Activated CD4-positive, alpha-beta T cell treated with anti-CD3 and anti-CD28 coated beads for 4 hours (primary cell): ENCODE results near the gene GAPDH.
A peak's percentile ranks its signal among the peaks of the same experiment; 100 is the strongest.
"Not testable (repeated sequence)": the region's sequence is repeated elsewhere in the genome, so short reads cannot be mapped to it uniquely, and the experiment has no call there.

Source experiments
- DNase-seq, 2 donors: peaks; one replicate each; pipeline ENCODE4 v3.0.0-alpha.2; 2020

Gene GAPDH

DNA sequence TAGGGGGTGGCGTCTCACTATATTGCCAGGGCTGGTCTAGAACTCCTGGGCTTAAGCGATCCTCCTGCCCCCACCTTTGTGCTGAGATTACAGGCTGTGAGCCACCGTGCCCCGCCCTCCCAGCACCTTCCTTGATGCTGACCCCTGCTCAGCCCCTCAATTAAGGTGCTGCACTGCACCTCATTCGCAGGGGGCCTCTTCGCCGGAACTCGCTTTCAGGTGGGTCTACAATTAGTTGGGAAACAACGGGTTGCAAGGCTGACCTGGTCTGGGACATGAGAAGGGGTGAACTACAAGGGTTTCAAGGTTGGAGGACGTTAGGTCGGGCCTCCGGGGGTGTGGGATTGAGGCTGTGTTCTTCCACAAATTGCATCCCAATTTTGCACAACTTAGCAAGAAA is 35.0 kb downstream of the GAPDH start:
- DNase-seq = no peak

DNA sequence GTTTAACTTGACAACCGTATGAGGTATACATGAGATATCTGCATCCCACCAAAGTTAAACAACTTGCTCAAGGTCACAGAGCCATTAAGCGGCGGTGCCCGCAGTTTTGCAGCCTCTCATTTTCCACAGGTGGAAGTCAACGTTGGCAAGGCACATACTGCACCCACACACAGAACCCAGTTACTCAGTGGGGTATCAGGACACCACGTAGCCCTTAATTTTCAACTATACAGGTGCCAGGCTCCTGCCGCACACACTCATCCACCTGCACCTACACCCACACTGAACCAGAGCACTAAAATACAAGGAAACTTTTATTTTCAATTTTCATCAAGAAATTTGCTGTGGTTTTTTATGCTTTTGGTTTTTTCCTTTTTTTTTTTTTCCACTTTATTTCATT is 35.5 kb downstream of the GAPDH start:
- DNase-seq = no peak

DNA sequence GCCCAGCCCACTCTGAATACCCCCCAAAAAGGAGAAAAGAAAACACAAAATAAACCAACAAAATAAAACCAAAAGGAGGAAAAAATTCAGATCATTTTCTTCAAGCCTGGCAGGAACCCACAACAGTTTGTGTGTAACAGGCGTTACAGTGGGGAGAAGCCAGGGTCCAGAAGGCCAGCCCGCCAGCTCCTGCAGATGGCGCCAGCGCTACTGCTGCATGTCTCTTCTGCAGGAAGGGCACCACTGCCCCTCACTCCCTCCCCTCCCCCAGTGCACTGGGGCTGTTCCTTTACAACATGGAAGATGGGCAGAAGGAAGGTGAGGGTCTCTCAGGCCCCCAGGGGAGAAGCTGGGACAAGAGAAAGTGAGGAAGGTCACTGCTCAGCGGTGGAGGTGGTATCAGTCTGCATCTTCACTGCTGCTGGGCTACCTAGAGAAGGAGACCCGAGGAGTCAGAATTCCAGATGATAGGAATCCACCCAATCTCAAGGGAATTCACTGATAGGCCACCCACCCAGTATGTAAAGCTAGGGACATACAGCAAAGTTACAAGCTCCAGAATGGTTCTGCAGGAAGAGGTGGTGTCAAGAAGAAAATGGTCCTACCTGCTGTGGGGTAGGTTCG is 36.1 kb downstream of the GAPDH start:
- peak; percentile 24 to 41 for DNase-seq

DNA sequence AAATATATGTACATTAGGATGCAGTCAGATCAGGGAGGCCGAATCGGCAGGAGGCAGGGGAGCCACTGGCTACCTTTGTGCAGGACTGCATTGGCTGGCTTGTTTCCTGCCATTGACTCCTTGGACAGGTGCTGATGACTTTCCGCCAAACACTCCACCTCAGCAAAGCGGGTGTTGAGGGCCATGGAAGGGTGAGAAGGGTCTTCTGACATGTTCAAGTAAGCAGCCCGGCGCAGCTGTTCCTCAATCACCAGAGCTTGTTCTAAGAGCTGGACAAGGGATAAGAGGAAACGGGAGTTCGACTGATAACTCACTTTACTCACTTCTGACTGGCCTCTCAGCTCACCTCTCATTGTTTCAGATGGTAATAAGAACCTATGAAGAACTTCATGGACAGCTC is 38.7 kb downstream of the GAPDH start:
- no peak for DNase-seq

DNA sequence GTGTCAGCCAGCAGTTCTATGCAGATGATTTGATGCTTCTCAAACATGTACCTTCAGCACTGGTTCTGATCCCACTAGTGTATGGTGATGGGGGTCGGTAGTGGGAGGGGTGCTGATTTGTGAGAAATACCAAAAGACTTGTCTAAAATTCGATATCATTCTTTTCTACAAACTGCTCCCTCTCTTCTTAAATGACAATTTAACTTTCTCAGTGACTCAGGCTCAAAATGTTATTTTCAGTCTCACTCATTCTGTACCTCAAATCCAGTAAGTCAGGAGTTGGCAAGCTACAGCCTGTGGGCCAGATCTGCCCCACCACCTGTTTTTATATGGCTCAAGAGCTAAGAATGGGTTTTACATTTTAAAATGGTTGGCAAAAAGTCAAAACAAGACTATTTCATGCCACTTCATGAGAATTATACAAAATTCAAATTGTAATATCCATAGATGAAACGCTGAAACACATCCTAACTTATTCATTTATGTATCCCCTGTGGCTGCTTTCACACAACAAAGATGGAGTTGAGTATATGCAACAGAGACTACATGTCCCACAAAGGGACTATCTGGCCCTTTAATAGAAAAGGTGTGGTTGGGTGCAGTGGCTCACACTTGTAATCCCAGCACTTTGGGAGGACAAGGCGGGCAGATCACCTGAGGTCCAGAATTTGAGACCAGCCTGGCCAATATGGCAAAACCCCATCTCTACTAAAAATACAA is 40.4 kb downstream of the GAPDH start:
- no peak for DNase-seq

DNA sequence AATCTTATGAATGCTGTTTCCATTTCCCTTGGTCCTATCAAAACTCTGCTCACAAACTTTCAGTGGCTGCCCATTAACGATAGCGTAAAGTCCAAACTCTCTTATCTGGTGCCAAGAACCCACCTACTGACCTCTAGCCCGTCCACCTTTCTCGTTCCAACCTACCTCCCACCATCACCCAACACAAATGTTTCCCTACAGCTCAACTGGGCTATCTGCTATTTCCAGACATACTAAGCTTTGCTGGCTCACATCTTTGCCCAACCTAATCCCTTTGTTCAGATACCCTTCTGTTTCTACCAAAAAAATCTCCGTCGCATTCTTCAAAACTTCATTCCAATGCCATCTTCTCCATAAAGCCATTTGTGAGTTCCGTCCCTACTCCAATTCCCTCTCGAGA is 41.3 kb downstream of the GAPDH start:
- DNase-seq = no peak

DNA sequence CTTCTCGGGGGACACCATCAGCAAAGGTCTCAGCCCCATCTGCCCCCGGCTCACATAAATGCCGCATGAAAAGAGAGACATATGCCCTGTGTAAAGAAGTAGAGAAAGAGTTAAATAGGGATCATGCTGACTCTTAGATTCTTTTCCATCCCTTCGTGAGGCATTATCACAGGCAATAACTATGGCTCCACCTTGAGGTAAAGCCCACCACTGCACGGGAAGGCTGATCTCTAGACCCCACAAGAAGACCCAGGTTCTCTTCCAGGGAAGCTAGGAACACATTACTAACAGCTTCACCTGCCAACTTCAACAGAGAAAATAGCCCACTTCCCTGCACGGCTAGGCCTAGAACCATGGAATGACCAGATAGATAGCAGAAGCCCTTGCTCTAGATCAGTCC is 47.9 kb downstream of the GAPDH start:
- DNase-seq = no peak

DNA sequence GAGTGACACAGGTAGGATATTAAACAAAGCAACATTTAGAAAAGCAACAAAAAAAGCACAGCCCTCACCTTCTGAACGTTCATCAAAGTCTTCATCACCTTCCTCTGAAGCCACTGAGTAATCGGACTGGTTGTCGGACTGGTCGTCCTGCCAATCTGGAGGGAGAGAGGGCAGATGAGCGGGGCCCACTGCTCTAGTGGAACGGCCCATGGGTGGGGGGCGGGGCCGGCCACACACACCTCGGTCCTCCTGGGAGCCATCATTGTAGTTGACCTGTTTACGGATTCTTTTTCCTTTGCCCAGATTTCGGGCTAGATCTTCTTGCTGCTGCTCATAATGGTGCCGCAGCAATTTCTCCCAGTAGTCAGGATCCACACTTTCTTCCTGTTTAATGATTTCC is 48.6 kb downstream of the GAPDH start:
- DNase-seq = no peak

DNA sequence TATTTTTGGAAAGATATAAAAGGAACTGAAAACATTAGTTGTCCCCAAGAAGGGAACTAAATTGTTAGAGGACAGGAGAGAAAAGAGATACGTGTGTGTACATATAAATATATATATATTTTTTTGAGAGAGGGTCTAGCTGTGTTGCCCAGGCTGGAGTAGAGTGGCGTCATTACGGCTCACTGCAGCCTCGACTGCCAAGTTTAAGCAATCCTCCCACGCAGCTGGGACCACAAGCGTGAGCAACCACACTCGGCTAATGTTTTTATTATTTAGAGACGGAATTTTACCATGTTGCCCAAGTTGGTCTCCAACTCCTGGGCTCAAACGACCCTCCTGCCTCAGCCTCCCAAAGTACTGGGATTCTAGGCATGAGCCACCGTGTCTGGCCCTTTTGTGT is 50.0 kb downstream of the GAPDH start:
- no peak for DNase-seq

DNA sequence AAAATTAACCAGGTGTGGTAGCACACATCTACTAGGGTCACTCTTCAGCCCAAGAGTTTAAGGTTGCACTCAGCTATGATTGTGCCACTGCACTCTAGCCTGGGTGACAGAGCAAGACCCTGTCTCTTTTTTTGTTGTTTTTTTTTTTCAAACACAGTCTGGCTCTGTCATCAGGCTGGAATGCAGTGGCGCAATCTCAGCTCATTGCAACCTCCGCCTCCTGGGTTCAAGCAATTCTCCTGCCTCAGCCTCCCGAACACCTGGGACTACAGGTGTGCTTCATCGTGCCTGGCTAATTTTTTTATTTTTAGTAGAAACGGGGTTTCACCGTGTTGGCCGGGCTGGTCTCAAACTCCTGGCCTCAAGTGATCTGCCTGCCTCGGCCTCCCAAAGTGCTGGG is 52.3 kb downstream of the GAPDH start:
- not testable (repeated sequence) for DNase-seq
